Heart left ventricle (tissue), 13 donors: Measurements from ENCODE around the gene NDUFS8.

ENCODE experiments used
- POLR2A ChIP-seq, 2 donors: fragments of 450-650 bp; IDR thresholded peaks; one replicate each; pipeline ENCODE4 v1.6.1; 2017; ENCODE audit warnings: antibody characterized with exemption in 2 of 2, mild to moderate bottlenecking in 2 of 2, moderate library complexity in 2 of 2
- TF ChIP-seq, protein P1 (sequence below), 12 donors: fragments of 200-600 bp; sonication (generic) in 4 of 12; IDR thresholded peaks; one replicate each; pipeline versions ENCODE4 v1.5.0 to v1.8.0; 2018 to 2022; ENCODE audit warnings: antibody characterized with exemption in 12 of 12, mild to moderate bottlenecking in 5 of 12
- donor health status: ischemic (EF 13 %, LVEDD 7.1; RV severe dilation, severe dysfunction).
- donor health status: DM: no; HTN: yes; CAD: no.
- donor health status: DM: no; HTN: no; CAD: no.
- donor health status: ischemic (EF 25% LVEDD 6.9; RV normal size, moderate dysfunction).
- donor health status: ischemic (EF 25% LVEDD 5.7; RV mildly dilated, moderate dysfunction).
- donor health status: ischemic (EF 35%, LVEDD 5.7; RV mildly dilated, moderate dysfunction).
- donor health status: nonischemic (EF 11% LVEDD 7.7; RV severe dilation, severe dysfunction).
- donor health status: DM: yes; HTN: yes; CAD: no.
- donor health status: PGD.
- donor health status: ischemic (EF 29% LVEDD 5.4; RV normal size, mild dysfunction).
- donor health status: nonischemic (EF 23%, LVEDD 6.1; RV moderate dilation, normal function).

DNA sequence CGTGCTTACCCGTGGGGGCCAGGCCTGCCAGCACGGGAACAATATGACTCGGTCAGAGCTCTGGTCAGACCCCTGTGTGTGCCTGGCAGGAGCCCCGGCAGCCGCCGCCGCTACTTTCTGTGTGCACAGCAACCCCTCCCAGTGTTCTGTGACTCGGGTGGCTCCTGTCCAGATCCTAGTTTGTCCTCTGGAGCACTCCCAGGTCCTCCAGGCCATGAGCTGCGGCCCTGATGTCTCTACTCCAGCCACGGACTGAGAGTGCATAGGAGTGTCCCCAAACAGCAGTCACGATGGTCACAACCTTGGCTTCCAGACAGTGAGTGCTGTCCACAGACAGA lies 3.2 kb downstream of the NDUFS8 start:
- no peak for TF ChIP-seq POLR2A (IDR thresholded peaks at IDR 0.05)
- TF ChIP-seq, protein P1, sequence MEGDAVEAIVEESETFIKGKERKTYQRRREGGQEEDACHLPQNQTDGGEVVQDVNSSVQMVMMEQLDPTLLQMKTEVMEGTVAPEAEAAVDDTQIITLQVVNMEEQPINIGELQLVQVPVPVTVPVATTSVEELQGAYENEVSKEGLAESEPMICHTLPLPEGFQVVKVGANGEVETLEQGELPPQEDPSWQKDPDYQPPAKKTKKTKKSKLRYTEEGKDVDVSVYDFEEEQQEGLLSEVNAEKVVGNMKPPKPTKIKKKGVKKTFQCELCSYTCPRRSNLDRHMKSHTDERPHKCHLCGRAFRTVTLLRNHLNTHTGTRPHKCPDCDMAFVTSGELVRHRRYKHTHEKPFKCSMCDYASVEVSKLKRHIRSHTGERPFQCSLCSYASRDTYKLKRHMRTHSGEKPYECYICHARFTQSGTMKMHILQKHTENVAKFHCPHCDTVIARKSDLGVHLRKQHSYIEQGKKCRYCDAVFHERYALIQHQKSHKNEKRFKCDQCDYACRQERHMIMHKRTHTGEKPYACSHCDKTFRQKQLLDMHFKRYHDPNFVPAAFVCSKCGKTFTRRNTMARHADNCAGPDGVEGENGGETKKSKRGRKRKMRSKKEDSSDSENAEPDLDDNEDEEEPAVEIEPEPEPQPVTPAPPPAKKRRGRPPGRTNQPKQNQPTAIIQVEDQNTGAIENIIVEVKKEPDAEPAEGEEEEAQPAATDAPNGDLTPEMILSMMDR (IDR thresholded peaks at IDR 0.05), result no peak
